Left colon (tissue), 2 donors: ENCODE measurements around the gene LRMDA. TPM values are rescaled to one million over a fixed set of nuclear protein-coding genes. Genes with fewer than 3 reads are reported as not detected.
A peak's percentile ranks its signal among the peaks of the same experiment; 100 is the strongest.
"Not testable (repeated sequence)": the region's sequence is repeated elsewhere in the genome, so short reads cannot be mapped to it uniquely, and the experiment has no call there.

Source experiments
- ATAC-seq: fragments of 200-7000 bp; cut with Tn5 transposase; one replicate; pipeline ENCODE4 v1.9.1; 2020; ENCODE audit warnings: mild to moderate bottlenecking, moderate library complexity
- DNase-seq, 2 donors: peaks; one replicate each; pipeline ENCODE4 v3.0.0-alpha.2; 2020
- intact Hi-C, 2 donors: fragments of 100-400 bp; cut with DNase I in 1 of 2; cut with micrococcal nuclease in 1 of 2; formaldehyde crosslinking; loops; one replicate each; pipeline versions ENCODE4 v1.11.2 to v1.14.0; 2022; cut with DNase I, micrococcal nuclease
- total RNA-seq, 2 donors: library from RNA; stranded (reverse); fragmentation: NEBNext Ultra II Directional; extraction: Animal tissue kit (Norgen Biotek cat#: 25700); gene quantifications; one replicate each; pipeline ENCODE4 v1.2.1, GENCODE V29; 2021
- donor health status: DM: no; HTN: no; CAD: no.
- donor health status: DM: yes; HTN: yes; CAD: no.

LRMDA gene
- total RNA-seq, 2 donors from 2014 or later: 8.1 to 10.6 TPM

GRCh38 chr10:75509706-75510105 lies 78.3 kb downstream of the LRMDA start:
- no peak for DNase-seq
- intact Hi-C loops: no loop called here
- no peak for ATAC-seq

GRCh38 chr10:75511011-75511410 lies 79.6 kb downstream of the LRMDA start:
- intact Hi-C loops: no loop called here
- ATAC-seq (no peak), DNase-seq (no peak)

GRCh38 chr10:75512203-75512933 lies 80.9 kb downstream of the LRMDA start:
- peak; percentile 12 to 37 for DNase-seq
- peak; percentile 42 for ATAC-seq
- intact Hi-C loops: no loop called here

- DNase-seq (no peak), ATAC-seq (no peak)
- intact Hi-C loops: no loop called here
These were observed 82.0 kb downstream of the LRMDA start for GRCh38 chr10:75513292-75513885.

GRCh38 chr10:75514830-75515229 lies 83.4 kb downstream of the LRMDA start:
- no peak for ATAC-seq
- intact Hi-C loops: no loop called here
- DNase-seq: no peak

- DNase-seq, ATAC-seq, intact Hi-C loops: not testable (repeated sequence)
These were observed 84.7 kb downstream of the LRMDA start for GRCh38 chr10:75516154-75516553.

GRCh38 chr10:75519213-75519612 lies 87.8 kb downstream of the LRMDA start:
- ATAC-seq, DNase-seq, intact Hi-C loops: not testable (repeated sequence)

- DNase-seq, ATAC-seq, intact Hi-C loops: not testable (repeated sequence)
These were observed 89.9 kb downstream of the LRMDA start for GRCh38 chr10:75521194-75521829.

GRCh38 chr10:75525067-75525466 lies 93.6 kb downstream of the LRMDA start:
- intact Hi-C loops: no loop called here
- DNase-seq: no peak
- no peak for ATAC-seq

GRCh38 chr10:75525646-75526045 lies 94.2 kb downstream of the LRMDA start:
- intact Hi-C loops: no loop called here
- no peak for DNase-seq
- ATAC-seq: no peak

GRCh38 chr10:75527542-75527941 lies 96.1 kb downstream of the LRMDA start:
- DNase-seq (no peak), ATAC-seq (no peak)
- intact Hi-C loops: no loop called here

GRCh38 chr10:75528392-75528791 lies 97.0 kb downstream of the LRMDA start:
- intact Hi-C loops: no loop called here
- ATAC-seq: no peak
- DNase-seq: no peak

GRCh38 chr10:75530299-75530698 lies 98.9 kb downstream of the LRMDA start:
- ATAC-seq: no peak
- intact Hi-C loops: no loop called here
- no peak for DNase-seq

- intact Hi-C loops: no loop called here
- ATAC-seq: no peak
- no peak for DNase-seq
These were observed 100.2 kb downstream of the LRMDA start for GRCh38 chr10:75531571-75532031.

GRCh38 chr10:75532253-75532924 lies 101.0 kb downstream of the LRMDA start:
- intact Hi-C loops: no loop called here
- ATAC-seq (no peak), DNase-seq (no peak)

- no peak for ATAC-seq
- intact Hi-C loops: no loop called here
These were observed 106.7 kb downstream of the LRMDA start for GRCh38 chr10:75538144-75538543.

GRCh38 chr10:75538765-75539164 lies 107.3 kb downstream of the LRMDA start:
- intact Hi-C loops: no loop called here
- ATAC-seq (no peak), DNase-seq (no peak)

More at GRCh38 chr10:75538144-75538543, 106.7 kb downstream of the LRMDA start:
- no peak for DNase-seq

GRCh38 chr10:75540357-75540966 lies 109.0 kb downstream of the LRMDA start:
- intact Hi-C loops: no loop called here
- ATAC-seq: no peak
- no peak for DNase-seq

GRCh38 chr10:75540981-75541380 lies 109.6 kb downstream of the LRMDA start:
- DNase-seq (no peak), ATAC-seq (no peak)
- intact Hi-C loops: no loop called here
